HG03039 (cell line): ENCODE measurements around the gene JMJD1C.
A peak's percentile ranks its signal among the peaks of the same experiment; 100 is the strongest.
"Not testable (repeated sequence)": the region's sequence is repeated elsewhere in the genome, so short reads cannot be mapped to it uniquely, and the experiment has no call there.

Experiments
- ATAC-seq: cut with Tn5 transposase; IDR thresholded peaks from one replicate; pipeline ENCODE4 v1.9.1; 2021; ENCODE audit warnings: mild to moderate bottlenecking, moderate library complexity; ENCODE audit not compliant: unreplicated experiment

JMJD1C gene

GRCh38 chr10:63308628-63309027 is 157.1 kb downstream of the JMJD1C start:
- ATAC-seq, result no peak

GRCh38 chr10:63304146-63304545 is 161.6 kb downstream of the JMJD1C start:
- ATAC-seq, result no peak

- ATAC-seq, result no peak
Measured at GRCh38 chr10:63300801-63301200, 165.0 kb downstream of the JMJD1C start.

- no peak for ATAC-seq
Measured at GRCh38 chr10:63297941-63298340, 167.8 kb downstream of the JMJD1C start.

DNA sequence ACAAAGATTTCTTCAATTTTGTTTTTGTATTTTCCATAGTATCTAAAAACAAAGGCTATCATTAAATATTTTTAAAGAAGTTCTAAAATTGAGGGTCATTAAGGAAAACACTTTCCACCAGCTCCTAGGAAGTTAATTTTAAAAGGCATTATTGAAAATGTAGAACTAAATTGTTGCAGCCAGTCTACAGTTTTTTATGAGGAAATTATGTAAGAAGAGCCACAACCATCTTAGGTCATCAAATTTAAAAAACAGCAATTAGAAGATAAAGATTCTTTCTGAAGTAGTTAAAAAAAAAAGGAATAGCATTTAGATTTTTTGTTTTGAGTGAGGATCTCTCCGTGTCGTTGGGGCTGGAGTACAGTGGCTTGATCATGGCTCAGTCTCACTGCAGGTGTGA is 171.0 kb downstream of the JMJD1C start:
- no peak for ATAC-seq

- not testable (repeated sequence) for ATAC-seq
Measured at GRCh38 chr10:63292847-63293246, 172.9 kb downstream of the JMJD1C start.

DNA sequence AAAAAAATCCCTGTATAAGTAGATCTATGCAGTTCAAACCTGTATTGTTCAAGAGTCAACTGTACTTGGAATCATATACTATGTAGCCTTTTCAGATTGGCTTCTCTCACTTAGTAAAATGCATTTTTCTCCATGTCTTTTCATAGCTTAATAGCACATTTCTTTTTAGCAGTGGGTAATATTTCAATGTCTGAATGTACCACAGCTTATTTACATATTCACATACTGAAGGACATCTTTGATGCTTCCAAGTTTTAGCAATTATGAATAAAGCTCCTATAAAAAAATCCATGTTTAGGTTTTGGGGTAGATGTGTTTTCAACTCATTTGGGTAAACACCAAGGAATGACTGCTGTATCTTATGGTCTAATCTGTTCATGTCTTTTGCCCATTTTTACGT is 177.6 kb downstream of the JMJD1C start:
- ATAC-seq, result no peak

- ATAC-seq, result peak; percentile 49
Measured at GRCh38 chr10:63286754-63287264, 179.0 kb downstream of the JMJD1C start.

GRCh38 chr10:63286340-63286739 is 179.4 kb downstream of the JMJD1C start:
- peak; percentile 25 for ATAC-seq

DNA sequence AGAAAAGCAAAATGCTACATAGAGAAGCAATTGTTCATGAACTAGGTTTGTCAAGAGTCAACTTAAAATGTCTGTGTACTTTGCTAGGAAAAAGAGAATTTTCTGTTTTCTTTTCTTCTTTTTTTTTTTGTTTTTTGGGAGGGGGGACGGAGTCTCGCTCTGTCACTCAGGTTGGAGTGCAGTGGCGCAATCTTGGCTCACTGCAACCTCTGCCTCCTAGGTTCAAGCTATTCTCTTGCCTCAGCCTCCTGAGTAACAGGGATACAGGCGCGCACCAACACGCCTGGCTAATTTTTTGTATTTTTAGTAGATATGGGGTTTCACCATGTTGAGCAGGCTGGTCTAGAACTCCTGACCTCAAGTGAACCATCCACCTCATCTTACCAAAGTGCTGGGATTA is 181.9 kb downstream of the JMJD1C start:
- not testable (repeated sequence) for ATAC-seq

GRCh38 chr10:63283093-63283492 is 182.7 kb downstream of the JMJD1C start:
- no peak for ATAC-seq

DNA sequence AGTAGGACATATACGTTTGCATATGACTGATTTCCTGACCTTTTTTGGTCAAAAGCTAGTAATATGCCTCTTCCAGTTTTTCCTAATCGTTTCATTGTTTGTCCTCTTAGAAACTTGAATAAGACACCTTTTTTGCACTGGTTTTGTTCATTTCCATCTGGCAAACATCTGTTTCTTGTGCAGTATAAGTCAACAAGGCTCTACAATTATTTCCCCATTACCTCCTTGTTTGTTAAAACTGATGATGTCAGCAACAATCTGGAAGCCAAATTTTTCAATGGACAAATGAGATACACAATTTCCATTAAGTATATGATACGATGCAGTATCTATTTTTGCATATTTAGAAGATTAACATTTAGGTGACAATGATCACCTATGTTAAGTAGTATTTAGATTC is 183.8 kb downstream of the JMJD1C start:
- no peak for ATAC-seq

- ATAC-seq, result no peak
Measured at GRCh38 chr10:63280386-63280785, 185.4 kb downstream of the JMJD1C start.

DNA sequence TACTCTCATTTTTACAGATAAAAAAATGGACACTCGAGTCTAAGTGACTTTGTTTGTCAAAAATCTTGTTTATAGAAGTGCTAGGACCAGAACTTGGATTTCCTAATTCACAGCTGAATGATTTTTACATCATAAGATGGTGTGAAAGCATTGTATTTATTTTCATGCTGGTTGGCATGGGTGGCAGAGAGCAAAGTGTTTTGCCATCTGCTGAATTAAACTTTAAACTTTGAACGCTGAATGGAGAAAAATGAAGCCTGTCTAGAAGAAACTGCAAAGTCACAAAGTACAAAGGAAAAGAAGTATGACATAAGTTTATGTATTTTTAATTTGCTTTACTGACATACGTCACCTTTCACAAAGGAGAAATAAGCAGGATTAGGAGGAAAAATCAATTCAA is 190.7 kb downstream of the JMJD1C start:
- no peak for ATAC-seq

- no peak for ATAC-seq
Measured at GRCh38 chr10:63273577-63273976, 192.2 kb downstream of the JMJD1C start.

DNA sequence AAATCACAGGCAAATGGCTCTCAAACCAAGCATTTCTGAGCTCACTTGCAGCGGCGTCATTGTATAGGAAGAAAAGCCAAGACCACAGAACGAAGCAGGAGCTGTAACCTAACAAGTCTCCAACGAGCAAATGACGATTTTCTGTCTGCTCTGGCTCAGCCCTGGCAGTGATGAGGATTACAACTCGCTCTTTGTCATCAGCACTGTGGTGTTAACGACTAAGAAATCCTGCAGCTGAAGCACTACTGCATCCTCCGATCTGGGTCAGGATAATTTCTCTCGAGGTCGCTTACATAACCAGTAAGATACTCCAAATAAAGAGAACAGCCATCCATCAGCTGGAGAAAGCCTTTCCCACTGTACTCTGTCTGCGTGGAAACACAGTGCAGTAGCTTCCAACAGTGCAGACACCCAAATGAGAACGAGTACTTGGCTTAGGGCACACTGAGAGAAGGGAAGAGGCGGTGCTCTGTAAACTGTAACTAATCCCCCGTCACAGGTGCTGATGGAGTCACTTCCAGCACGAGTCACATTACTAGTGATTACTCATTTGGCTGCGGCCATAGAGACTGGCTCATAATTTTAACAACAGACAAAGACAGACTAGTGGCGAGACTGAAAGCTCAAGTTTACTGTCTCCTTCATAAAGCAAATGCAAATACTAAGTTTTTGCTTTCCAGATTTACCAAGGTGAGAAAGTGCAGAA is 196.8 kb downstream of the JMJD1C start:
- peak; percentile 96 for ATAC-seq

GRCh38 chr10:63268149-63268797 is 197.5 kb downstream of the JMJD1C start:
- no peak for ATAC-seq

- no peak for ATAC-seq
Measured at GRCh38 chr10:63267414-63268148, 198.2 kb downstream of the JMJD1C start.

GRCh38 chr10:63266391-63267316 is 199.1 kb downstream of the JMJD1C start:
- ATAC-seq, result no peak

DNA sequence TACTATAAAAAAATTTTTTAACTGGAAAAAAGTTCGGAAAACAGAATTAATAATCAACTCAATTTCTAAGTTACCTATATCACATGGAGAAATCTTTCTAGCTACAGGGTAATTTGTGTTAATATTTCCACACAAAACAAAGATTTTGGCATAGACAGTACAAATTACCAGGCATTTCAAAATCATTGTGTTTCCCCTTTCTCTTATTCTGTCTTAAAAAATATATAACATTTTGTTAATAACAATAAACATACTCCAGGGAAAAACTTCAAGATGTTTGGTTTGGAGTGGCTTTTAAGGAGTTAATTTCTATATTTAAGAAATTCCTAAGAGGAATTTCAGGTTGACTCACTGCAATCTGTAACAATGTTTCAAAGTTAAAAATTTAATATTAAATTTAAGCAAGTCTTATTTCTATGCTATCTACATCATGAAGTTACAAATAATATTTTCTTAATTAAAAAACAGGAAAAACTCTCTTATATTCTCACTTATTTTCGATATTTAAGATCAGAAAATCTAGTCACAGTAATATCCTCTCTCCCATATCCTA is 200.0 kb downstream of the JMJD1C start:
- no peak for ATAC-seq
